Activated naive CD8-positive, alpha-beta T cell treated with anti-CD3 and anti-CD28 coated beads, Interleukin-2, amount 50 U/mL, for 24 hours (primary cell): ENCODE measurements around the gene BBX.

Experiments used
- ATAC-seq: fragments of 150-1000 bp; cut with Tn5 transposase; one replicate; pipeline ENCODE4 v1.10.0; 2021
- DNase-seq: peaks from one replicate; pipeline ENCODE4 v3.0.0; 2021
- H3K27ac Mint-ChIP-seq: one replicate; pipeline ENCODE4 v1.8.0; 2021; ENCODE audit warnings: mild to moderate bottlenecking, mixed read lengths
- H3K27me3 Mint-ChIP-seq: one replicate; pipeline ENCODE4 v1.8.0; 2021; ENCODE audit warnings: mixed read lengths
- H3K36me3 Mint-ChIP-seq: one replicate; pipeline ENCODE4 v1.8.0; 2021; ENCODE audit warnings: low read depth, mixed read lengths
- H3K4me1 Mint-ChIP-seq: one replicate; pipeline ENCODE4 v1.8.0; 2021; ENCODE audit warnings: mixed read lengths
- H3K4me3 Mint-ChIP-seq: one replicate; pipeline ENCODE4 v1.8.0; 2021; ENCODE audit warnings: mild to moderate bottlenecking, moderate library complexity, mixed read lengths
- H3K9me3 Mint-ChIP-seq: one replicate; pipeline ENCODE4 v1.8.0; 2021; ENCODE audit warnings: mixed read lengths

BBX gene

DNA sequence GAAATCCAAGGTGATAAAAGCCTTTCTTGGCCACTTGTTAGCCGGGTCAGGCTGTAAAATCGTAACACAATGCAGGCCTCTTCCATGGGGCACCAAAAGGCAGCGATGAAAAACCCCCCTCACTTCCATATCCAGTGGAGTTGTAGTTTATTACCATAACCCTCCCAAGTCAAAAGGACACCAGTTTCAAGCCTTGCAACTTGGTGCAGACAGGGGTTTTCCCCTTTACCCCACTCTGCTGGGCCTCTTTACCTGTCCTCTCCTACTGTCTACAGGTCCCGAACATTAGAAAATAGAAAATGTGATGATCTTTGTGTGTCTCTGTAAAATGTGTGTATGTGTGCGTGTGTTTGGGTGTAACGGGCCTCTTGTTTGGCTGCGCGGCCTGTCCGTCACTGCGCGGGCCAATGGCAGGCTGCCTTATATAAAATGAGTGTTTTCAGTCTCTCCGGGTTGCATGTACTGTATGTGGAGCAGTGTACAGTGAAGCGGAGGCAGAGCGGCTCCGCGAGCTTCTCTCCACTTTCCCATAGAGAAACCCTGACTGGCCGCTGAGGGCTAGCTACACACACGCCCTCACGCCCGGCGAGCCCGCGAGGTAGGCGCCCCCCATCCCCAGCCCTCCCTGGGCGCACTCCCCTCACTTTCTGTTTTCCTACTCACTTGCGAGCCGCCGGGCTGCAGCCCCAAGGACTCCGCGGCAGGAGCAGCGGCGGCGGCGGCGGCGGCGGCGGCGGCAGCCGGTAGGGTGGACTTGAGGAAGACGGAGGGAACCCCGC lies at the start of gene BBX:
BBX (plus strand) TSS at position 453 of the 779 bp plus-strand sequence. CDS start 187,499 bp downstream, outside the sequence.
- Mint-ChIP-seq H3K9me3 (no peaks in the 10 kb centered on the region), H3K27me3 (no peaks in the 10 kb centered on the region), H3K27ac (peak within 1 kb of the TSS; percentile 91), H3K4me3 (peak within 1 kb of the TSS; percentile 90), H3K4me1 (peaks cover 33% of the 10 kb centered on the region), H3K36me3 (peaks cover 3% of the 10 kb centered on the region)
- peak; percentile 96 for ATAC-seq
- DNase-seq: peak; percentile 88

- no peak for ATAC-seq
- Mint-ChIP-seq H3K4me1 (no peaks in the 10 kb centered on the region), H3K27ac (no peak overlapping the region), H3K27me3 (peaks cover 6% of the 10 kb centered on the region), H3K36me3 (no peaks in the 10 kb centered on the region), H3K4me3 (no peak overlapping the region), H3K9me3 (no peaks in the 10 kb centered on the region)
- no peak for DNase-seq
Measured at GRCh38 chr3:107476462-107476861, 46.3 kb upstream of the BBX start.

GRCh38 chr3:107487490-107487889 lies 35.3 kb upstream of the BBX start:
- DNase-seq (no peak), ATAC-seq (peak; percentile 75)
- Mint-ChIP-seq H3K9me3 (no peaks in the 10 kb centered on the region), H3K27me3 (no peaks in the 10 kb centered on the region), H3K27ac (no peak overlapping the region), H3K36me3 (no peaks in the 10 kb centered on the region), H3K4me3 (no peak overlapping the region), H3K4me1 (peaks cover 3% of the 10 kb centered on the region)

DNA sequence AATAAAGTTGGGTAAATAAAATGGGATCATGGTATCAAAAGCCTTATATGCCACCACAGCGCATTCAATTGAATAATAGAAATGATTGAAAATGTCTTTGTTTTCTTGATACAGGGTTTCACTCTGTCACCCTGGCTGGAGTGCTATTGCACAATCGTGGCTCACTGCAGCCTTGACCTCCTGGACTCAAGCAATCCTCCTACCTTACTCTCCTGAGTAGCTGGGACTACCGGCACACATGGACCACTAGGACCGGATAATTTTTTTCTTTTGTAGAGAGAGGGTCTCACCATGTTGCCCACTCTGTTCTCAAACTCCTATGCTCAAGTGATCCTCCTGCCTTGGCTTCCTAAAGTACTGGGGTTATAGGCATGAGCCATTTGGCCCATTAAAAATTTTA lies 33.8 kb upstream of the BBX start:
- Mint-ChIP-seq H3K27me3 (peaks cover 2% of the 10 kb centered on the region), H3K36me3 (no peaks in the 10 kb centered on the region), H3K27ac (no peak overlapping the region), H3K4me1 (peaks cover 3% of the 10 kb centered on the region), H3K9me3 (no peaks in the 10 kb centered on the region), H3K4me3 (no peak overlapping the region)
- no peak for ATAC-seq
- DNase-seq: no peak

GRCh38 chr3:107493134-107493533 lies 29.6 kb upstream of the BBX start:
- DNase-seq (no peak), ATAC-seq (no peak)
- Mint-ChIP-seq H3K27me3 (peaks cover 2% of the 10 kb centered on the region), H3K4me1 (no peaks in the 10 kb centered on the region), H3K36me3 (no peaks in the 10 kb centered on the region), H3K27ac (no peak overlapping the region), H3K9me3 (no peaks in the 10 kb centered on the region), H3K4me3 (no peak overlapping the region)

- ATAC-seq (no peak), DNase-seq (no peak)
- H3K27me3 Mint-ChIP-seq: peaks cover 2% of the 10 kb centered on the region
- no peaks in the 10 kb centered on the region for H3K36me3 Mint-ChIP-seq
- H3K9me3 Mint-ChIP-seq: no peaks in the 10 kb centered on the region
- no peak overlapping the region for H3K27ac Mint-ChIP-seq
- H3K4me1 Mint-ChIP-seq: no peaks in the 10 kb centered on the region
- H3K4me3 Mint-ChIP-seq: no peak overlapping the region
Measured at GRCh38 chr3:107496855-107497254, 25.9 kb upstream of the BBX start.

GRCh38 chr3:107498646-107499045 lies 24.1 kb upstream of the BBX start:
- H3K27me3 Mint-ChIP-seq: peaks cover 1% of the 10 kb centered on the region
- no peaks in the 10 kb centered on the region for H3K9me3 Mint-ChIP-seq
- no peak overlapping the region for H3K27ac Mint-ChIP-seq
- DNase-seq (no peak), ATAC-seq (no peak)
- no peaks in the 10 kb centered on the region for H3K36me3 Mint-ChIP-seq
- H3K4me3 Mint-ChIP-seq: no peak overlapping the region
- no peaks in the 10 kb centered on the region for H3K4me1 Mint-ChIP-seq

DNA sequence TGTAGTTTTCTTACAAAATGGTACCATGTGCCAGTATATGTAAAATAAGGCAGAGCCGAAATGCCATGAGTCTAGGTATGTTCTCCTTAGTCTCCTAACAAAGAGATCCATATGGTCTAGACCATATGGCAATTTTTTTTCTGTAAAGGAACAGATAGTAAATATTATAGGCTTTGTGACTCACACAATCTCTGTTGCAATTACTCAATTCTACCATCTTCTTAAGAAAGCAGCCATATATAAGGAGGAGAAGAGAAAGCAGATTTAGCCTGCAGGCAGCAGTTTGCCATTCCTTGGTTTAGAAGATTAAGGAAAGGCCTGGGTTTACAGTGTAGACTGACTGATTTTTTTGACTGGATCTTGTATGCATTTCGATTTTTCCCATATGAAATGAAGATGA lies 16.3 kb upstream of the BBX start:
- Mint-ChIP-seq H3K4me1 (no peaks in the 10 kb centered on the region), H3K4me3 (no peak overlapping the region), H3K27me3 (peaks cover 5% of the 10 kb centered on the region), H3K36me3 (no peaks in the 10 kb centered on the region), H3K9me3 (no peaks in the 10 kb centered on the region), H3K27ac (no peak overlapping the region)
- no peak for DNase-seq
- ATAC-seq: no peak

- Mint-ChIP-seq H3K27me3 (peaks cover 6% of the 10 kb centered on the region), H3K27ac (no peak overlapping the region), H3K4me1 (no peaks in the 10 kb centered on the region), H3K36me3 (no peaks in the 10 kb centered on the region), H3K9me3 (no peaks in the 10 kb centered on the region), H3K4me3 (no peak overlapping the region)
- no peak for DNase-seq
- ATAC-seq: no peak
Measured at GRCh38 chr3:107508331-107508730, 14.4 kb upstream of the BBX start.

GRCh38 chr3:107512108-107512507 lies 10.7 kb upstream of the BBX start:
- Mint-ChIP-seq H3K27ac (no peak overlapping the region), H3K9me3 (no peaks in the 10 kb centered on the region), H3K27me3 (peaks cover 9% of the 10 kb centered on the region), H3K36me3 (no peaks in the 10 kb centered on the region), H3K4me3 (no peak overlapping the region), H3K4me1 (no peaks in the 10 kb centered on the region)
- ATAC-seq: no peak
- DNase-seq: no peak

DNA sequence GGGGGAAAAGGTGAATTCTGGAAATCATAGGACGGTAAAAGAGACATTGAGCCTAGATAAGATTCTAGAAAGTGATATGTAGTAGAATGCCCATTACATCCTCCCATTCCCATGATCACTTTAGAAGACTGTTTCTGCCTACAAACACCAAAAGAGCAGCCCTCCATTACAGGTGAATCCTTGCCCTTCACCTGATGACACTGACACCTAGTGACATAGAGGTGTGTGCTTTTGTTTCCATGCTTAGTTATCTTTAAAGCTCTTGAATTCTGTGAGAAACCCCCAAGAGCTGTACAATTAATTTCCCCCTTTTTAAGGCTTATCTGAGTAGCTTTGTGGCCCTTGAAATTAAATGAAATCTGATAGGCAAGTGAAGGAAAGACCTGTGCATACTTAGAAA lies 8.3 kb upstream of the BBX start:
- H3K4me1 Mint-ChIP-seq: no peaks in the 10 kb centered on the region
- ATAC-seq: no peak

GRCh38 chr3:107516475-107516874 lies 6.3 kb upstream of the BBX start:
- Mint-ChIP-seq H3K9me3 (no peaks in the 10 kb centered on the region), H3K27me3 (peaks cover 5% of the 10 kb centered on the region), H3K27ac (no peak overlapping the region), H3K4me3 (no peak overlapping the region), H3K36me3 (no peaks in the 10 kb centered on the region), H3K4me1 (peaks cover 1% of the 10 kb centered on the region)
- DNase-seq: no peak
- ATAC-seq: no peak

More for the DNA sequence above, 8.3 kb upstream of the BBX start:
- Mint-ChIP-seq H3K9me3 (no peaks in the 10 kb centered on the region), H3K36me3 (no peaks in the 10 kb centered on the region), H3K27me3 (peaks cover 9% of the 10 kb centered on the region), H3K27ac (no peak overlapping the region), H3K4me3 (no peak overlapping the region)
- DNase-seq: no peak

DNA sequence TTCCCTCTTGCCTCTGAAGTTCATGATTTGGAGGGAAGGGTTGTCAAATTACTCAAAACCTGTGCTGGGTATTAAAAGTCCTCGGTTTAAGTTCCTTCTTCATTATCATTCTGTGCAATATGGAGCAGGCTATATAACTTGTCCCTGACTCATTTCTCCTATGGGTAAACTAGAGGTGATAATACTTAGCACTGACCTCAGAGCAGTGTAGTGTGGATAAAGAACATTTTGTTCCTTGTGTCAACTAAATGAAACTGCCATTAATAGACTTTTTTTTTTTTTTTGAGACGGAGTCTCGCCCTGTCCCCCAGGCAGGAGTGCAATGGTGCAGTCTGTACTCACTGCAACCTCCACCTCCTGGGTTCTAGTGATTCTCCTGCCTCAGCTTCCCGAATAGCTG lies 2.2 kb upstream of the BBX start:
- H3K4me1 Mint-ChIP-seq: peaks cover 13% of the 10 kb centered on the region

GRCh38 chr3:107521469-107522059 lies 1.2 kb upstream of the BBX start:
- no peak for DNase-seq
- Mint-ChIP-seq H3K4me1 (peaks cover 23% of the 10 kb centered on the region), H3K9me3 (no peaks in the 10 kb centered on the region)

More for the DNA sequence above, 2.2 kb upstream of the BBX start:
- DNase-seq (no peak), ATAC-seq (no peak)
- Mint-ChIP-seq H3K27me3 (peaks cover 2% of the 10 kb centered on the region), H3K36me3 (no peaks in the 10 kb centered on the region), H3K9me3 (no peaks in the 10 kb centered on the region), H3K27ac (no peak overlapping the region), H3K4me3 (no peak overlapping the region)

GRCh38 chr3:107523289-107523538 lies 452 bp downstream of the BBX start:
- H3K9me3 Mint-ChIP-seq: no peaks in the 10 kb centered on the region
- peak; percentile 37 for ATAC-seq
- H3K27me3 Mint-ChIP-seq: no peaks in the 10 kb centered on the region
- peaks cover 3% of the 10 kb centered on the region for H3K36me3 Mint-ChIP-seq
- H3K27ac Mint-ChIP-seq: peak overlapping the region; percentile 89
- DNase-seq: no peak
- peak overlapping the region; percentile 90 for H3K4me3 Mint-ChIP-seq
- peaks cover 36% of the 10 kb centered on the region for H3K4me1 Mint-ChIP-seq

More at GRCh38 chr3:107521469-107522059, 1.2 kb upstream of the BBX start:
- Mint-ChIP-seq H3K27ac (no peak overlapping the region), H3K36me3 (no peaks in the 10 kb centered on the region), H3K27me3 (peaks cover 2% of the 10 kb centered on the region), H3K4me3 (no peak overlapping the region)
- no peak for ATAC-seq
